Large intestine (tissue), 12 donors: Measurements from ENCODE around the gene COLQ. TPM values are rescaled to one million over a fixed set of nuclear protein-coding genes. Genes with fewer than 3 reads are reported as not detected.

Experiments
- DNase-seq, 2 donors: peaks; one replicate each; pipeline versions ENCODE4 v3.0.0 to v3.0.0-alpha.2; 2013
- H3K27ac ChIP-seq: one replicate; pipeline ENCODE4 v1.5.1; 2013; ENCODE audit warnings: low read length
- H3K27me3 ChIP-seq: 2 replicates; pipeline ENCODE4 v1.6.1; 2013; ENCODE audit warnings: low read length; ENCODE audit not compliant: control insufficient read depth, insufficient read depth
- H3K36me3 ChIP-seq: 2 replicates; pipeline ENCODE4 v1.6.1; 2013; ENCODE audit warnings: low read length; ENCODE audit not compliant: control insufficient read depth, insufficient read depth
- H3K4me1 ChIP-seq: one replicate; pipeline ENCODE4 v1.6.1; 2013; ENCODE audit warnings: low read length; ENCODE audit not compliant: control insufficient read depth, insufficient read depth
- H3K4me3 ChIP-seq: one replicate; pipeline ENCODE4 v1.5.1; 2013; ENCODE audit warnings: low read length
- H3K9me3 ChIP-seq: one replicate; pipeline ENCODE4 v1.6.1; 2013; ENCODE audit warnings: mild to moderate bottlenecking, low read depth, low read length, moderate library complexity; ENCODE audit not compliant: control insufficient read depth
- WGBS: methylation state at CpG from one replicate; pipeline ENCODE4 v1.1.5; 2013; ENCODE audit warnings: low lambda C conversion rate; ENCODE audit not compliant: insufficient coverage; 5-methylcytosine and 5-hydroxymethylcytosine counted together
- long read RNA-seq, 11 donors: transcript quantifications; one replicate each; lab custom pipeline, GENCODE V29; 2026
- polyA plus RNA-seq: library from polyadenylated mRNA; unstranded; fragments of 120-200 nt; gene quantifications from one replicate; pipeline ENCODE4 v1.2.1, GENCODE V29; 2013

COLQ gene
- polyA plus RNA-seq: 4.7 TPM
- long read RNA-seq, donor 1: 0 reads
- long read RNA-seq, donor 2: 0 reads
- long read RNA-seq, donor 3: 0 reads
- long read RNA-seq, donor 4: 0 reads
- long read RNA-seq, donor 5: 0 reads
- long read RNA-seq, donor 6, partial matches to known transcripts: 0 of 1 reads
- long read RNA-seq, donor 6, other reads (novel, unspliced or antisense): 0 of 1 reads
- long read RNA-seq, donor 7: 0 reads
- long read RNA-seq, donor 8: 0 reads
- long read RNA-seq, donor 9: 0 reads
- long read RNA-seq, donor 10: 0 reads
- long read RNA-seq, donor 11: 0 reads

GRCh38 chr3:15521573-15521965, at the start of gene COLQ:
Gene COLQ, minus strand, starts transcription at chr3:15521706. Its CDS starts 81 bp downstream, at chr3:15521625.
- no peaks in the 10 kb centered on the region for H3K27me3 ChIP-seq
- no peak within 1 kb of the TSS for H3K4me3 ChIP-seq
- no peaks in the 10 kb centered on the region for H3K36me3 ChIP-seq
- H3K9me3 ChIP-seq: no peaks in the 10 kb centered on the region
- DNase-seq: no peak
- no CpG with 5 or more reads among the region's 6 CpGs for WGBS
- H3K27ac ChIP-seq: no peak within 1 kb of the TSS
- no peaks in the 10 kb centered on the region for H3K4me1 ChIP-seq

- H3K36me3 ChIP-seq: peaks cover 46% of the 10 kb centered on the region
- no peak for DNase-seq
- no peaks in the 10 kb centered on the region for H3K9me3 ChIP-seq
- 20% methylated on average over 1 of the region's 1 CpG for WGBS
- H3K27me3 ChIP-seq: no peaks in the 10 kb centered on the region
- no peak overlapping the region for H3K4me3 ChIP-seq
- peaks cover 28% of the 10 kb centered on the region for H3K4me1 ChIP-seq
- peak overlapping the region; percentile 91 for H3K27ac ChIP-seq
These were observed 41.7 kb upstream of the COLQ start for GRCh38 chr3:15563190-15563589.

- Histone ChIP-seq H3K9me3 (no peaks in the 10 kb centered on the region), H3K27ac (peak overlapping the region; percentile 91), H3K4me3 (no peak overlapping the region), H3K36me3 (peaks cover 41% of the 10 kb centered on the region), H3K4me1 (peaks cover 31% of the 10 kb centered on the region), H3K27me3 (no peaks in the 10 kb centered on the region)
- peak; percentile 77 to 92 for DNase-seq
- 11% methylated on average over 3 of the region's 5 CpGs for WGBS
These were observed 41.1 kb upstream of the COLQ start for GRCh38 chr3:15562560-15562959.

GRCh38 chr3:15558581-15558980, 37.1 kb upstream of the COLQ start:
- no CpG with 5 or more reads among the region's 9 CpGs for WGBS
- no peaks in the 10 kb centered on the region for H3K27me3 ChIP-seq
- H3K27ac ChIP-seq: no peak overlapping the region
- H3K4me1 ChIP-seq: peaks cover 22% of the 10 kb centered on the region
- DNase-seq: no peak
- H3K36me3 ChIP-seq: peaks cover 18% of the 10 kb centered on the region
- H3K9me3 ChIP-seq: no peaks in the 10 kb centered on the region
- no peak overlapping the region for H3K4me3 ChIP-seq

- no CpG with 5 or more reads among the region's 3 CpGs for WGBS
- no peaks in the 10 kb centered on the region for H3K27me3 ChIP-seq
- H3K4me1 ChIP-seq: peaks cover 12% of the 10 kb centered on the region
- H3K4me3 ChIP-seq: no peak overlapping the region
- peak; percentile 58 to 74 for DNase-seq
- no peak overlapping the region for H3K27ac ChIP-seq
- peaks cover 12% of the 10 kb centered on the region for H3K36me3 ChIP-seq
- no peaks in the 10 kb centered on the region for H3K9me3 ChIP-seq
These were observed 36.0 kb upstream of the COLQ start for GRCh38 chr3:15557511-15557946.

GRCh38 chr3:15556512-15556911, 35.0 kb upstream of the COLQ start:
- Histone ChIP-seq H3K27me3 (no peaks in the 10 kb centered on the region), H3K27ac (no peak overlapping the region), H3K4me1 (peaks cover 5% of the 10 kb centered on the region), H3K36me3 (peaks cover 13% of the 10 kb centered on the region), H3K4me3 (no peak overlapping the region), H3K9me3 (no peaks in the 10 kb centered on the region)
- DNase-seq: peak in 1 of 2 donors; percentile 11
- WGBS: no CpG with 5 or more reads among the region's 2 CpGs

GRCh38 chr3:15553749-15554148, 32.2 kb upstream of the COLQ start:
- WGBS: 20% methylated on average over 2 of the region's 3 CpGs
- H3K9me3 ChIP-seq: no peaks in the 10 kb centered on the region
- H3K27ac ChIP-seq: no peak overlapping the region
- no peak overlapping the region for H3K4me3 ChIP-seq
- peaks cover 2% of the 10 kb centered on the region for H3K4me1 ChIP-seq
- no peaks in the 10 kb centered on the region for H3K27me3 ChIP-seq
- DNase-seq: no peak
- peaks cover 4% of the 10 kb centered on the region for H3K36me3 ChIP-seq

- no peak overlapping the region for H3K4me3 ChIP-seq
- WGBS: no CpG with 5 or more reads among the region's 1 CpG
- no peaks in the 10 kb centered on the region for H3K27me3 ChIP-seq
- no peaks in the 10 kb centered on the region for H3K9me3 ChIP-seq
- peaks cover 4% of the 10 kb centered on the region for H3K36me3 ChIP-seq
- DNase-seq: no peak
- H3K27ac ChIP-seq: no peak overlapping the region
- H3K4me1 ChIP-seq: no peaks in the 10 kb centered on the region
These were observed 30.4 kb upstream of the COLQ start for GRCh38 chr3:15551902-15552301.

- Histone ChIP-seq H3K27ac (no peak overlapping the region), H3K36me3 (peaks cover 4% of the 10 kb centered on the region), H3K27me3 (no peaks in the 10 kb centered on the region), H3K4me3 (no peak overlapping the region), H3K9me3 (no peaks in the 10 kb centered on the region), H3K4me1 (no peaks in the 10 kb centered on the region)
- no peak for DNase-seq
- WGBS: 100% methylated on average over 1 of the region's 6 CpGs
These were observed 28.3 kb upstream of the COLQ start for GRCh38 chr3:15549846-15550245.

- Histone ChIP-seq H3K36me3 (no peaks in the 10 kb centered on the region), H3K27me3 (no peaks in the 10 kb centered on the region), H3K27ac (no peak overlapping the region), H3K9me3 (no peaks in the 10 kb centered on the region), H3K4me1 (no peaks in the 10 kb centered on the region), H3K4me3 (no peak overlapping the region)
- no peak for DNase-seq
- no CpG with 5 or more reads among the region's 5 CpGs for WGBS
These were observed 21.1 kb upstream of the COLQ start for GRCh38 chr3:15542614-15543013.

- Histone ChIP-seq H3K4me3 (no peak overlapping the region), H3K27ac (no peak overlapping the region), H3K36me3 (no peaks in the 10 kb centered on the region), H3K4me1 (no peaks in the 10 kb centered on the region), H3K27me3 (no peaks in the 10 kb centered on the region), H3K9me3 (no peaks in the 10 kb centered on the region)
- DNase-seq: no peak
- 92% methylated on average over 2 of the region's 4 CpGs for WGBS
These were observed 19.9 kb upstream of the COLQ start for GRCh38 chr3:15541371-15541770.
